ENCODE results near the gene CASZ1.

DNA sequence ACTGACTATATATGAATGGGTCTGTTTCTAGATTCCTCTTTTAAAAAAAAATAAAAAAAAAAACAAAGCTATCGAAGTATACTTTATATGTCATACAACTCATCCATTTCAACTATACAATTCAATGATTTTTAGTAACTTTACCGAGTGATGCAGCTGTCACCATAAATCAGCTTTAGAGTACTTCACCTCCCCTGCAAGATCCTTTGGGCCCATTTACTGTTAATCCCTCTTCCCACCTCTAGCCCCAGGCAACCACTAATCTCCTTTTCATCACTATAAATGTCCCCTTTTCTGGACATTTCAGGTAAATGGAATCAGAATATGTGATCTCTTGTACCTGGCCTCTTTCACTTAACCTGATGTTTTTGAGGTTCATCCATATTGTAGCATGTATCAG, 187.8 kb downstream of the CASZ1 start:
- TF ChIP-seq, protein P1, sequence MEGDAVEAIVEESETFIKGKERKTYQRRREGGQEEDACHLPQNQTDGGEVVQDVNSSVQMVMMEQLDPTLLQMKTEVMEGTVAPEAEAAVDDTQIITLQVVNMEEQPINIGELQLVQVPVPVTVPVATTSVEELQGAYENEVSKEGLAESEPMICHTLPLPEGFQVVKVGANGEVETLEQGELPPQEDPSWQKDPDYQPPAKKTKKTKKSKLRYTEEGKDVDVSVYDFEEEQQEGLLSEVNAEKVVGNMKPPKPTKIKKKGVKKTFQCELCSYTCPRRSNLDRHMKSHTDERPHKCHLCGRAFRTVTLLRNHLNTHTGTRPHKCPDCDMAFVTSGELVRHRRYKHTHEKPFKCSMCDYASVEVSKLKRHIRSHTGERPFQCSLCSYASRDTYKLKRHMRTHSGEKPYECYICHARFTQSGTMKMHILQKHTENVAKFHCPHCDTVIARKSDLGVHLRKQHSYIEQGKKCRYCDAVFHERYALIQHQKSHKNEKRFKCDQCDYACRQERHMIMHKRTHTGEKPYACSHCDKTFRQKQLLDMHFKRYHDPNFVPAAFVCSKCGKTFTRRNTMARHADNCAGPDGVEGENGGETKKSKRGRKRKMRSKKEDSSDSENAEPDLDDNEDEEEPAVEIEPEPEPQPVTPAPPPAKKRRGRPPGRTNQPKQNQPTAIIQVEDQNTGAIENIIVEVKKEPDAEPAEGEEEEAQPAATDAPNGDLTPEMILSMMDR (IDR thresholded peaks at IDR 0.05) = no peak
- no peak for TF ChIP-seq EZH2phosphoT487 (IDR thresholded peaks at IDR 0.05)

Data from neural progenitor cell (in vitro differentiated cells).